SK-N-SH treated with all-trans-retinoic acid at 6 μM for 48 hours (cell line): ENCODE measurements around the gene WDR3.

Source experiments
- CREB5 ChIP-seq: fragments of 250-450 bp; sonication (Bioruptor Pico); IDR thresholded peaks from 2 replicates; pipeline ENCODE4 v1.5.1; 2020; ENCODE audit warnings: low read depth, mild to moderate bottlenecking, moderate library complexity
- CSRNP3 ChIP-seq: fragments of 250-450 bp; sonication (Bioruptor Pico); IDR thresholded peaks from 2 replicates; pipeline ENCODE4 v1.5.1; 2021; ENCODE audit warnings: mild to moderate bottlenecking, moderate library complexity
- POU6F1 ChIP-seq: fragments of 250-450 bp; sonication (Bioruptor Pico); IDR thresholded peaks from 2 replicates; pipeline ENCODE4 v1.8.0; 2021; ENCODE audit warnings: low read depth, mild to moderate bottlenecking, moderate library complexity, borderline replicate concordance
- PPARA ChIP-seq: fragments of 250-450 bp; sonication (Bioruptor Pico); IDR thresholded peaks from 2 replicates; pipeline ENCODE4 v1.5.0; 2020; ENCODE audit warnings: mild to moderate bottlenecking, borderline replicate concordance
- ZC3H10 ChIP-seq: fragments of 250-450 bp; sonication (Bioruptor Pico); IDR thresholded peaks from 2 replicates; pipeline ENCODE4 v1.5.1; 2021; ENCODE audit warnings: mild to moderate bottlenecking, moderate library complexity
- ZFP3 ChIP-seq: fragments of 250-450 bp; sonication (Bioruptor Pico); IDR thresholded peaks from 2 replicates; pipeline ENCODE4 v1.5.0; 2020; ENCODE audit warnings: mild to moderate bottlenecking, moderate library complexity
- ZNF565 ChIP-seq: fragments of 450-650 bp; formaldehyde crosslinking; conservative IDR thresholded peaks from 2 replicates; pipeline ENCODE4 v1.5.0; 2020; ENCODE audit warnings: low read depth, mild to moderate bottlenecking, moderate library complexity
- ZNF8 ChIP-seq: fragments of 450-650 bp; formaldehyde crosslinking; IDR thresholded peaks from 2 replicates; pipeline ENCODE4 v1.5.0; 2020; ENCODE audit warnings: mild to moderate bottlenecking, moderate library complexity

GRCh38 chr1:117933769-117934168, 4.2 kb downstream of the WDR3 start:
- TF ChIP-seq CREB5 (CRISPR knock-in tag): no peak
- no peak for TF ChIP-seq ZNF565 (CRISPR knock-in tag)
- no peak for TF ChIP-seq CSRNP3
- TF ChIP-seq ZC3H10: no peak
- no peak for TF ChIP-seq PPARA (CRISPR knock-in tag)
- no peak for TF ChIP-seq POU6F1 (CRISPR knock-in tag)
- no peak for TF ChIP-seq ZFP3 (CRISPR knock-in tag)
- no peak for TF ChIP-seq ZNF8
